ENCODE results near the gene MOG.
A peak's percentile ranks its signal among the peaks of the same experiment; 100 is the strongest.

The MOG gene

GRCh38 chr6:29656798-29657197 is at the start of gene MOG:
Gene MOG (plus strand): TSS chr6:29657092. CDS start chr6:29657210, 118 bp downstream.
- no peak for DNase-seq

- DNase-seq, result no peak
Measured at GRCh38 chr6:29608131-29608530, 48.8 kb upstream of the MOG start.

- no peak for DNase-seq
Measured at GRCh38 chr6:29610540-29610939, 46.4 kb upstream of the MOG start.

- no peak for DNase-seq
Measured at GRCh38 chr6:29611426-29611825, 45.5 kb upstream of the MOG start.

- no peak for DNase-seq
Measured at GRCh38 chr6:29617782-29618554, 38.9 kb upstream of the MOG start.

GRCh38 chr6:29619578-29620160 is 37.2 kb upstream of the MOG start:
- DNase-seq, result no peak

- DNase-seq, result no peak
Measured at GRCh38 chr6:29620630-29621029, 36.3 kb upstream of the MOG start.

GRCh38 chr6:29624520-29624961 is 32.4 kb upstream of the MOG start:
- DNase-seq, result no peak

GRCh38 chr6:29625337-29625930 is 31.5 kb upstream of the MOG start:
- DNase-seq, result no peak

- DNase-seq, result no peak
Measured at GRCh38 chr6:29626948-29627754, 29.7 kb upstream of the MOG start.

- peak; percentile 4 for DNase-seq
Measured at GRCh38 chr6:29627755-29628418, 29.0 kb upstream of the MOG start.

- peak; percentile 41 for DNase-seq
Measured at GRCh38 chr6:29628419-29629281, 28.2 kb upstream of the MOG start.

- no peak for DNase-seq
Measured at GRCh38 chr6:29629571-29629970, 27.3 kb upstream of the MOG start.

GRCh38 chr6:29630315-29630714 is 26.6 kb upstream of the MOG start:
- no peak for DNase-seq

GRCh38 chr6:29631209-29631810 is 25.6 kb upstream of the MOG start:
- DNase-seq, result no peak

GRCh38 chr6:29631860-29632731 is 24.8 kb upstream of the MOG start:
- no peak for DNase-seq

- peak; percentile 48 for DNase-seq
Measured at GRCh38 chr6:29632789-29633533, 23.9 kb upstream of the MOG start, which contains the start of gene GABBR1. Gene GABBR1 (minus strand): TSS chr6:29633183. CDS start chr6:29632385, 798 bp downstream.

- DNase-seq, result no peak
Measured at GRCh38 chr6:29633534-29633905, 23.4 kb upstream of the MOG start.

GRCh38 chr6:29637247-29637646 is 19.6 kb upstream of the MOG start:
- DNase-seq, result no peak
